SK-N-SH (cell line): ENCODE measurements around the gene OR9A2. TPM values are rescaled to one million over a fixed set of nuclear protein-coding genes. Genes with fewer than 3 reads are reported as not detected.
A peak's percentile ranks its signal among the peaks of the same experiment; 100 is the strongest.

Experiments used
- CTCF ChIA-PET: fragments of 300-600, 350-600 bp; formaldehyde crosslinking; extraction: SDS; loops from one replicate; lab custom pipeline; 2021; lab: Yijun Ruan, JAX
- POLR2A ChIA-PET: fragments of 350-600 bp; sonication (Branson Sonifier 250); formaldehyde crosslinking; extraction: SDS; loops from one replicate; lab custom pipeline; 2020; ENCODE audit warnings: antibody characterized with exemption, inconsistent platforms; lab: Yijun Ruan, JAX
- DNase-seq: peaks from one replicate; pipeline ENCODE4 v3.0.0; 2012
- H2AFZ ChIP-seq: fragments of 200-600 bp; sonication (generic); 2 replicates; pipeline ENCODE4 v1.8.1; 2016; ENCODE audit warnings: antibody characterized with exemption, mild to moderate bottlenecking, low read depth
- H3F3A ChIP-seq: fragments of 200-600 bp; sonication (generic); replicated peaks from 2 replicates; pipeline ENCODE3; 2016; ENCODE audit warnings: antibody characterized with exemption, mild to moderate bottlenecking; ENCODE audit not compliant: insufficient read depth
- H3K27ac ChIP-seq, 2 experiments: fragments of 200-500 bp in 1 of 2; fragments of 200-600 bp in 1 of 2; sonication (Bioruptor generic) in 1 of 2; sonication (generic), shearing (Covaris generic) in 1 of 2; 2 replicates each; pipeline versions ENCODE4 v1.5.1 to v1.6.1; 2014 to 2016; ENCODE audit warnings: low read depth in 2 of 2, inconsistent platforms in 1 of 2, low read length in 1 of 2, mild to moderate bottlenecking in 1 of 2, mixed read lengths in 1 of 2
- H3K27me3 ChIP-seq: fragments of 200-600 bp; sonication (generic), shearing (Covaris generic); 2 replicates; pipeline ENCODE4 v1.6.1; 2016; ENCODE audit warnings: mixed run types; ENCODE audit not compliant: insufficient read depth
- H3K36me3 ChIP-seq, 2 experiments: fragments of 200-500 bp in 1 of 2; fragments of 200-600 bp in 1 of 2; sonication (Bioruptor generic) in 1 of 2; sonication (generic) in 1 of 2; replicated peaks in 1 of 2; 2 replicates each; pipeline versions ENCODE3 to v1.5.1; 2014 to 2016; ENCODE audit warnings: low read length in 1 of 2, mild to moderate bottlenecking in 1 of 2; ENCODE audit not compliant: insufficient read depth in 2 of 2, control insufficient read depth in 1 of 2
- H3K4me1 ChIP-seq, 2 experiments: fragments of 200-500 bp in 1 of 2; fragments of 200-600 bp in 1 of 2; sonication (Bioruptor generic) in 1 of 2; sonication (generic), shearing (Covaris generic) in 1 of 2; 2 replicates each; pipeline versions ENCODE4 v1.5.1 to v1.6.1; 2014 to 2016; ENCODE audit warnings: low read depth in 1 of 2, low read length in 1 of 2, mixed run types in 1 of 2; ENCODE audit not compliant: insufficient read depth in 2 of 2, control insufficient read depth in 1 of 2
- H3K4me2 ChIP-seq: fragments of 200-600 bp; sonication (generic), shearing (Covaris generic); 2 replicates; pipeline ENCODE4 v1.6.1; 2017; ENCODE audit warnings: mixed run types
- H3K4me3 ChIP-seq, 2 experiments: fragments of 200-500 bp in 1 of 2; fragments of 200-600 bp in 1 of 2; sonication (Bioruptor generic) in 1 of 2; sonication (generic), shearing (Covaris generic) in 1 of 2; 2 replicates each; pipeline versions ENCODE4 v1.5.1 to v1.8.1; 2014 to 2016; ENCODE audit warnings: low read depth in 2 of 2, inconsistent platforms in 1 of 2, low read length in 1 of 2, mild to moderate bottlenecking in 1 of 2, mixed read lengths in 1 of 2, moderate library complexity in 1 of 2
- H3K79me2 ChIP-seq: fragments of 200-600 bp; sonication (generic); 2 replicates; pipeline ENCODE4 v1.8.1; 2017; ENCODE audit warnings: mild to moderate bottlenecking; ENCODE audit not compliant: insufficient read depth
- H3K9ac ChIP-seq: fragments of 200-600 bp; sonication (generic); 2 replicates; pipeline ENCODE4 v1.6.1; 2017; ENCODE audit warnings: mixed run types
- H3K9me2 ChIP-seq: fragments of 200-600 bp; sonication (generic); 2 replicates; pipeline ENCODE4 v1.6.1; 2017; ENCODE audit warnings: mixed run types
- H3K9me3 ChIP-seq: fragments of 200-600 bp; sonication (generic); 2 replicates; pipeline ENCODE4 v1.6.1; 2017; ENCODE audit warnings: mixed run types, mild to moderate bottlenecking, moderate library complexity
- H4K20me1 ChIP-seq: fragments of 200-600 bp; sonication (generic); 2 replicates; pipeline ENCODE4 v1.6.1; 2017; ENCODE audit warnings: mild to moderate bottlenecking, mixed run types; ENCODE audit not compliant: insufficient read depth
- CHD2 ChIP-seq: fragments of 150-350 bp; IDR thresholded peaks from 2 replicates; pipeline ENCODE4 v1.6.1; 2018; ENCODE audit warnings: low read length; ENCODE audit not compliant: partially characterized antibody
- ELF1 ChIP-seq: IDR thresholded peaks from 2 replicates; pipeline ENCODE4 v1.4.0; 2012
- EZH2phosphoT487 ChIP-seq: fragments of 200-600 bp; sonication (generic); IDR thresholded peaks from 2 replicates; pipeline ENCODE4 v1.6.1; 2017; ENCODE audit warnings: low read depth, mixed run types, mild to moderate bottlenecking, antibody characterized with exemption, moderate library complexity, borderline replicate concordance
- FOSL2 ChIP-seq: IDR thresholded peaks from 2 replicates; pipeline ENCODE4 v1.4.0; 2012; ENCODE audit warnings: low read depth, mild to moderate bottlenecking, moderate library complexity, borderline replicate concordance
- FOXJ3 ChIP-seq: sonication (generic); formaldehyde crosslinking; IDR thresholded peaks from 2 replicates; pipeline ENCODE4 v1.5.1; 2020; ENCODE audit warnings: mild to moderate bottlenecking, missing genetic modification reagents
- GABPA ChIP-seq: IDR thresholded peaks from 2 replicates; pipeline ENCODE4 v1.4.0; 2012; ENCODE audit warnings: low read depth, mild to moderate bottlenecking
- IRF3 ChIP-seq: fragments of 150-350 bp; IDR thresholded peaks from 2 replicates; pipeline ENCODE4 v1.6.1; 2016; ENCODE audit warnings: mild to moderate bottlenecking, low read depth, low read length
- JUND ChIP-seq: IDR thresholded peaks from 2 replicates; pipeline ENCODE4 v1.4.0; 2012
- MXI1 ChIP-seq: IDR thresholded peaks from 2 replicates; pipeline ENCODE4 v1.6.1; 2012; ENCODE audit warnings: mild to moderate bottlenecking, low read depth, low read length, improper control_type of control experiment
- NFIC ChIP-seq: IDR thresholded peaks from 2 replicates; pipeline ENCODE4 v1.4.0; 2012; ENCODE audit warnings: borderline replicate concordance
- POLR2AphosphoS5 ChIP-seq: IDR thresholded peaks from 2 replicates; pipeline ENCODE4 v1.6.1; 2012; ENCODE audit warnings: low read depth, low read length
- RAD21 ChIP-seq: IDR thresholded peaks from 2 replicates; pipeline ENCODE4 v1.6.1; 2012; ENCODE audit warnings: mild to moderate bottlenecking, low read length
- SMC3 ChIP-seq: IDR thresholded peaks from 2 replicates; pipeline ENCODE4 v1.6.1; 2012; ENCODE audit warnings: low read depth, low read length, improper control_type of control experiment
- TCF12 ChIP-seq: IDR thresholded peaks from 2 replicates; pipeline ENCODE4 v1.4.0; 2012
- USF2 ChIP-seq: fragments of 150-350 bp; IDR thresholded peaks from 2 replicates; pipeline ENCODE4 v1.6.1; 2017; ENCODE audit warnings: antibody characterized with exemption, low read length, low read depth, borderline replicate concordance
- YY1 ChIP-seq: IDR thresholded peaks from 2 replicates; pipeline ENCODE4 v1.4.0; 2012; ENCODE audit warnings: low read depth, mild to moderate bottlenecking
- WGBS: methylation state at CpG from one replicate; pipeline ENCODE4 v1.1.6; 2017; ENCODE audit warnings: low lambda C conversion rate; 5-methylcytosine and 5-hydroxymethylcytosine counted together
- polyA plus RNA-seq, 3 experiments: library from polyadenylated mRNA; depleted of rRNA; stranded (reverse); fragments of >200 nt; gene quantifications; 2 replicates each; pipeline ENCODE4 v1.2.3, GENCODE V29; 2012
- TF ChIP-seq, protein P1 (sequence below): IDR thresholded peaks from 2 replicates; pipeline ENCODE4 v1.4.0; 2012; ENCODE audit warnings: low read depth
- TF ChIP-seq, protein P2 (sequence below): IDR thresholded peaks from 2 replicates; pipeline ENCODE4; 2012
- TF ChIP-seq, protein P3 (sequence below): IDR thresholded peaks from 2 replicates; pipeline ENCODE4 v1.6.1; 2012; ENCODE audit warnings: mild to moderate bottlenecking, low read depth, low read length, moderate library complexity
- TF ChIP-seq, protein P4 (sequence below): IDR thresholded peaks from 2 replicates; pipeline ENCODE4 v1.4.0; 2012; ENCODE audit warnings: low read depth, borderline replicate concordance
- TF ChIP-seq, protein P5 (sequence below): fragments of 200-600 bp; sonication (generic); IDR thresholded peaks from 2 replicates; pipeline ENCODE4 v1.6.1; 2017; ENCODE audit warnings: antibody characterized with exemption, mild to moderate bottlenecking, moderate library complexity

OR9A2 gene
- polyA plus RNA-seq, 1 of the 3 experiments (the other 2 are of a cell fraction), result not detected

GRCh38 chr7:143008007-143008901, 18.7 kb downstream of the OR9A2 start:
- Histone ChIP-seq H3K4me3 (no peak overlapping the region; a peak in 1 of 4 replicates), H3K4me2 (no peak overlapping the region), H3K9me2 (no peaks in the 10 kb centered on the region), H3K27ac (no peak overlapping the region), H3K9me3 (no peaks in the 10 kb centered on the region), H2AFZ (no peak overlapping the region), H3K36me3 (no peaks in the 10 kb centered on the region), H3K27me3 (no peaks in the 10 kb centered on the region; the same call in 1 of the 2 replicates), H4K20me1 (no peaks in the 10 kb centered on the region), H3K79me2 (no peaks in the 10 kb centered on the region), H3F3A (no peaks in the 10 kb centered on the region), H3K4me1 (0 out of 4 replicates have a peak, but pooled peaks cover 0 to under 1% of the 10 kb centered on the region in 2 experiments), H3K9ac (no peak overlapping the region)
- DNase-seq, result peak; percentile 78
- WGBS, result 29% methylated on average over 24 of the region's 24 CpGs
- ChIA-PET POLR2A (interaction anchor here (0.7 kb wide), 1 partner anchor 255 kb away, joined by 5 read pairs; the partner anchor contains the start of gene GSTK1), CTCF (interaction anchor here (0.5 to 23.7 kb wide), 36 partner anchors 9 to 1475 kb away, joined by 3 to 450 read pairs (median 3); partner anchors contain the start of genes EPHB6 and TAS2R40)
- TF ChIP-seq YY1 (no peak), FOSL2 (no peak), GABPA (no peak), MXI1 (peak; percentile 62; the same call in 1 of the 2 replicates), JUND (no peak), NFIC (no peak), USF2 (0 out of 2 replicates have a peak, but pooled peaks have one; percentile 13), SMC3 (peak; percentile 100), RAD21 (peak; percentile 96), IRF3 (no peak), EZH2phosphoT487 (no peak), ELF1 (no peak), FOXJ3 (no peak), TCF12 (no peak), CHD2 (peak; percentile 25), POLR2AphosphoS5 (no peak)
- TF ChIP-seq, protein P1, sequence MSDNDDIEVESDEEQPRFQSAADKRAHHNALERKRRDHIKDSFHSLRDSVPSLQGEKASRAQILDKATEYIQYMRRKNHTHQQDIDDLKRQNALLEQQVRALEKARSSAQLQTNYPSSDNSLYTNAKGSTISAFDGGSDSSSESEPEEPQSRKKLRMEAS, result peak; percentile 47; the same call in 1 of the 2 replicates
- TF ChIP-seq, protein P2, sequence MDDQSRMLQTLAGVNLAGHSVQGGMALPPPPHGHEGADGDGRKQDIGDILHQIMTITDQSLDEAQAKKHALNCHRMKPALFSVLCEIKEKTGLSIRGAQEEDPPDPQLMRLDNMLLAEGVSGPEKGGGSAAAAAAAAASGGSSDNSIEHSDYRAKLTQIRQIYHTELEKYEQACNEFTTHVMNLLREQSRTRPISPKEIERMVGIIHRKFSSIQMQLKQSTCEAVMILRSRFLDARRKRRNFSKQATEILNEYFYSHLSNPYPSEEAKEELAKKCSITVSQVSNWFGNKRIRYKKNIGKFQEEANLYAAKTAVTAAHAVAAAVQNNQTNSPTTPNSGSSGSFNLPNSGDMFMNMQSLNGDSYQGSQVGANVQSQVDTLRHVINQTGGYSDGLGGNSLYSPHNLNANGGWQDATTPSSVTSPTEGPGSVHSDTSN, result no peak
- TF ChIP-seq, protein P3, sequence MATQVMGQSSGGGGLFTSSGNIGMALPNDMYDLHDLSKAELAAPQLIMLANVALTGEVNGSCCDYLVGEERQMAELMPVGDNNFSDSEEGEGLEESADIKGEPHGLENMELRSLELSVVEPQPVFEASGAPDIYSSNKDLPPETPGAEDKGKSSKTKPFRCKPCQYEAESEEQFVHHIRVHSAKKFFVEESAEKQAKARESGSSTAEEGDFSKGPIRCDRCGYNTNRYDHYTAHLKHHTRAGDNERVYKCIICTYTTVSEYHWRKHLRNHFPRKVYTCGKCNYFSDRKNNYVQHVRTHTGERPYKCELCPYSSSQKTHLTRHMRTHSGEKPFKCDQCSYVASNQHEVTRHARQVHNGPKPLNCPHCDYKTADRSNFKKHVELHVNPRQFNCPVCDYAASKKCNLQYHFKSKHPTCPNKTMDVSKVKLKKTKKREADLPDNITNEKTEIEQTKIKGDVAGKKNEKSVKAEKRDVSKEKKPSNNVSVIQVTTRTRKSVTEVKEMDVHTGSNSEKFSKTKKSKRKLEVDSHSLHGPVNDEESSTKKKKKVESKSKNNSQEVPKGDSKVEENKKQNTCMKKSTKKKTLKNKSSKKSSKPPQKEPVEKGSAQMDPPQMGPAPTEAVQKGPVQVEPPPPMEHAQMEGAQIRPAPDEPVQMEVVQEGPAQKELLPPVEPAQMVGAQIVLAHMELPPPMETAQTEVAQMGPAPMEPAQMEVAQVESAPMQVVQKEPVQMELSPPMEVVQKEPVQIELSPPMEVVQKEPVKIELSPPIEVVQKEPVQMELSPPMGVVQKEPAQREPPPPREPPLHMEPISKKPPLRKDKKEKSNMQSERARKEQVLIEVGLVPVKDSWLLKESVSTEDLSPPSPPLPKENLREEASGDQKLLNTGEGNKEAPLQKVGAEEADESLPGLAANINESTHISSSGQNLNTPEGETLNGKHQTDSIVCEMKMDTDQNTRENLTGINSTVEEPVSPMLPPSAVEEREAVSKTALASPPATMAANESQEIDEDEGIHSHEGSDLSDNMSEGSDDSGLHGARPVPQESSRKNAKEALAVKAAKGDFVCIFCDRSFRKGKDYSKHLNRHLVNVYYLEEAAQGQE, result no peak
- TF ChIP-seq, protein P4, sequence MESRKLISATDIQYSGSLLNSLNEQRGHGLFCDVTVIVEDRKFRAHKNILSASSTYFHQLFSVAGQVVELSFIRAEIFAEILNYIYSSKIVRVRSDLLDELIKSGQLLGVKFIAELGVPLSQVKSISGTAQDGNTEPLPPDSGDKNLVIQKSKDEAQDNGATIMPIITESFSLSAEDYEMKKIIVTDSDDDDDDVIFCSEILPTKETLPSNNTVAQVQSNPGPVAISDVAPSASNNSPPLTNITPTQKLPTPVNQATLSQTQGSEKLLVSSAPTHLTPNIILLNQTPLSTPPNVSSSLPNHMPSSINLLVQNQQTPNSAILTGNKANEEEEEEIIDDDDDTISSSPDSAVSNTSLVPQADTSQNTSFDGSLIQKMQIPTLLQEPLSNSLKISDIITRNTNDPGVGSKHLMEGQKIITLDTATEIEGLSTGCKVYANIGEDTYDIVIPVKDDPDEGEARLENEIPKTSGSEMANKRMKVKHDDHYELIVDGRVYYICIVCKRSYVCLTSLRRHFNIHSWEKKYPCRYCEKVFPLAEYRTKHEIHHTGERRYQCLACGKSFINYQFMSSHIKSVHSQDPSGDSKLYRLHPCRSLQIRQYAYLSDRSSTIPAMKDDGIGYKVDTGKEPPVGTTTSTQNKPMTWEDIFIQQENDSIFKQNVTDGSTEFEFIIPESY, result no peak
- TF ChIP-seq, protein P5, sequence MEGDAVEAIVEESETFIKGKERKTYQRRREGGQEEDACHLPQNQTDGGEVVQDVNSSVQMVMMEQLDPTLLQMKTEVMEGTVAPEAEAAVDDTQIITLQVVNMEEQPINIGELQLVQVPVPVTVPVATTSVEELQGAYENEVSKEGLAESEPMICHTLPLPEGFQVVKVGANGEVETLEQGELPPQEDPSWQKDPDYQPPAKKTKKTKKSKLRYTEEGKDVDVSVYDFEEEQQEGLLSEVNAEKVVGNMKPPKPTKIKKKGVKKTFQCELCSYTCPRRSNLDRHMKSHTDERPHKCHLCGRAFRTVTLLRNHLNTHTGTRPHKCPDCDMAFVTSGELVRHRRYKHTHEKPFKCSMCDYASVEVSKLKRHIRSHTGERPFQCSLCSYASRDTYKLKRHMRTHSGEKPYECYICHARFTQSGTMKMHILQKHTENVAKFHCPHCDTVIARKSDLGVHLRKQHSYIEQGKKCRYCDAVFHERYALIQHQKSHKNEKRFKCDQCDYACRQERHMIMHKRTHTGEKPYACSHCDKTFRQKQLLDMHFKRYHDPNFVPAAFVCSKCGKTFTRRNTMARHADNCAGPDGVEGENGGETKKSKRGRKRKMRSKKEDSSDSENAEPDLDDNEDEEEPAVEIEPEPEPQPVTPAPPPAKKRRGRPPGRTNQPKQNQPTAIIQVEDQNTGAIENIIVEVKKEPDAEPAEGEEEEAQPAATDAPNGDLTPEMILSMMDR, result peak; percentile 100
